Measurements from ENCODE around the gene LHFPL6.

Gene LHFPL6

DNA sequence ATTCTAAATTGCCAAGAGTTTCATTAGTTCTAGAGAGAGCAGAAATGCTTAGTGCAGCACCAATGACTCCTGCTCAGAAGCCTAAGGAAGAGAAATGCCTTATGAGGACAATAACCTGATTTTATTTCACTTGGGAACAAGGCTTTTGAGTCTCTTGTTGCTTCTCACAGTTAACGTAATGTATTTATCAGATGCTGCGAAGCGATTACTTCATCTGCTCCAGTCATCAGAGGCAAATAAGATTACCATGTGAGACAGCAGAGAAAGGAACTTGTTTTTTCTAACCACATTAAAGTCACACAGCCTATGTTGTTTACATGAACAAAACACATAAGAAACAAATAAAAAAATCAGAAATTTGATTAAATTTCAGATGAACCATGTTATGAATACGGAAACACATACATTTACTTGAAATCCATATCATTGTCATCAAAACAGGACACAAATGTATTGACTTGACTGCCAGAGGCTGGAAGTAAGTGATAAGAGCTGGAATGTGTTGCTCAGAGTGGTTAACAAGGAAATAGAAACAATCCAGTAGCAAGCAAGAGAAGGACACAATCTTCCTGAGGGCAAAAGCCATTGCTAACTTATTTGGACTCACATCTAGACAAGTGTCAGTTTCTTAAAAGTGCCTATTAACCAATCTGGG, 147.3 kb downstream of the LHFPL6 start:
- DNase-seq = no peak

DNA sequence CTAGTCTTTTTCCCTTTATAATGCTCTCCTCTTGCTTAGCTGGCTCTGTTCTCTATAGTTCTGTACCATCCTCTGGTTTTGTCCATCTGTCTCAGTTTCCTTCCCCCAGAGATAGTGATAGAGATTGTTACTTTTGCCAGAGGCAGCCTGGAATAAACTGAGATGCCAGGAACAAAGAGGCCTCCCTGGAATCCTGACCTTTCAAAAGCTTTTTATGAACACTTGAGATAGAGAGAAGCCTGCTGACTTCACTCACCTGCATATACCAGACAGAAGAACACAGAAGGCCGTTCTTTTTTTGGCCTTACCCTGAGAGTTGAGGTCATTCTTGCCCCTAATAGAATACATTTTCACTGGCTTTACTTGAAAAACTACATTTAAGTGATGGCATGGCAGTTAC, 150.2 kb downstream of the LHFPL6 start:
- no peak for DNase-seq

DNA sequence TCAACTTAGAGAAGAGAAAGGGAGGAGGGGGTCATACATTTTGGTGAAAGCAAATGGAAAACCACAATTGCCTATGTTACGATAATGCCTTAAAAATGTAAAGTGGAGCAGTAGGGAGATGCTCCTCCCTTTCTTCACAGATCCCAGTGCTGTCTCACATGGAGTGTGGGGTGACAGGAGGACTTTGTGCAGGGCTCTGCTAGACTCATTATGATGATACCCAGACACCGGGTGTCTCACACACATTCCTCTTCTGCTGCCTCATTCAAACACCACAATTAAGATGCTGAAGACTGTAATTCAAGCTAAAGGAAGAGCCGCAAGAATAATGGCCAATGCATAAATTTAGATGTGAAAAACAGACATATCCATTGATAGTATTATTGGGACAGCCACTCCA, 150.6 kb downstream of the LHFPL6 start:
- DNase-seq = no peak

DNA sequence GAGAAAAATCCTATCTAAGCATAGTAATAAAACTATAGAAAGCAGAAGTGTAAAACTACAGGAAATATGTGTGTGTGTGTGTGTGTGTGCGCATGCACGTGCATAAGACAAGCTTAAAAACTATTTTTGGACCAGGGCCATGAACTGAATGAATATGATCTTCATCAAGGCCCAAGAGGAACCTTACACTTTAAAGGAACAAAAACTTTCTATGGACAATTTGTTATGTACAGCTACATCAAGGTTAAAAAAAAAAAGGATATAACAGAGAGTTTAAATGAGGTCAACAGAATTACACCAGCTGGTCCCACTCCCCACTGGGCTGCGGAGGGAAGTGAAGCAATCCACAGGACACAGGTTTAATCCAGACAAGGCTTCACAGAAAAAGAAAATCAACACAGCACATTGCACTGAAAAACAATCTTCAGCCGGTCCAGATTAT, 151.1 kb downstream of the LHFPL6 start:
- DNase-seq = no peak

DNA sequence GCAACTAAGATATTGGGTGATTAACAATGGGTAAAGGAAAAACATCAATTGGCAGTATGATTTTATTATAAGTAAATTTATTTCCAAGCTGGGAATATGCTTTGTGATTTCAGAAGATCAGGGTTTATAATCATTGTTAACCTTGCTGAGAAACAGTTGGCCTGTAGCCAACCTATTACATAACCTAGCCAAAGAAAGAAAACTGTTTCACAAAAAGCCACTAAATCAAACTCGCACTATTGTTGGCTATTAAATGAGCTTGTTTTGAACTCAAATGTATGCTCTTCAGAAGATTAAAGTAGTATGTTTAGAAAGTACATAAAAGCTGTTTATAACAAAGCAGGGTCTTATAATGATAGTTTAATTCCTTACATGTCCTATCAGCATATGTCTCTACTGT, 151.7 kb downstream of the LHFPL6 start:
- no peak for DNase-seq

DNA sequence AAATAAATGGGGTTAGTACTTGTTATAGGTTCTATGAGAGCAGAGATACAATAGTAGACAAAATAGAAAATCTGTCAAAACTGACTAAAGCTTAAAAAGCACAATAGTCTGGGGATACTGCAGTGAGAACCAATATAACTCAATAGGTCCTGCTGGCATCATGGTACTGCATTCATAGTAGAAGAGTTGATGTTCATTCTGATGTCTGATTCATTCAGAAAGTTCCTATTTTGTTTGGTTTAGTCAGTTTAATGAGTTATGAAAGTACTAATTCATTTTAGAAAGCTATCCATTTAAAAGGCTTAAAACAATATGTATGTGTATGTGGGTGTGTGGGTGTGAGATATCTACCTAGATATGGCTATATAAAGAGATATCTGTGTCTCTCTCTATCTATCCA, 152.8 kb downstream of the LHFPL6 start:
- DNase-seq = no peak

DNA sequence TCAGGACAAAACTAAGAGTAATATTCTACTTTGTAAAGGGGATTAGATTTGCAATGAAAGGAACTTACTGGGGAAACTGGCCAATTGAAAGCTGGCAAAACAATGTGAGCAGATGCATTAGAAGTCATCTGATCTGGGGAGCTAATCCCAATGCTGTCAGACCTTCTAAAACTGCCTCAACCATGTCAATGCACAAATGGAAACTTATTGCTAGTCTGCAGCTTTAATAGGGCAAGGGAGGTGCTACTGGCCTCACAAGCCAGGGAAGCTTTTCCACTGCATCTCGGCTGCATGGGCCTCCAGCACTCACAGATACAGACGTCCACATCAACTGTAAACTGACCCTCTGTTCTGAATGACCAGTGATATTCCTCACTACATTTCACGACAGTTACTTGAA, 154.2 kb downstream of the LHFPL6 start:
- DNase-seq = no peak

DNA sequence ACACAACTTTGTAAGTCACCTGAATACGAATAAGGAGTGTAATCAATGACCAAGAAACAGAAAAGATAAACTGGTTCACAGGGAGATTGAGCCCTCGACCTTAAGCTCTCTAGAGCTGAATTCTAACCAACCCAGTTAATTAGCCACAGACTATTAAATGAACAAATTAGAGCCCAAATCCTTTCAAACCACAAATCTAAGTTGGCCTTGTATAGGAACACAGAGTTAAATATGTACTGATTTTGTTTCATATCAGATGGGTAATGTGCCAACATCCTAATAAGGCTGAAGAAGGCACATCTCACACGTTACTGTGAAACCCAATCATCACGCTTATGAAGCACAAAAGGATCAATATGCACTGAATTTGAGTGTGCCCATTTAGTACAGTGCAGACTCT, 156.1 kb downstream of the LHFPL6 start:
- no peak for DNase-seq

DNA sequence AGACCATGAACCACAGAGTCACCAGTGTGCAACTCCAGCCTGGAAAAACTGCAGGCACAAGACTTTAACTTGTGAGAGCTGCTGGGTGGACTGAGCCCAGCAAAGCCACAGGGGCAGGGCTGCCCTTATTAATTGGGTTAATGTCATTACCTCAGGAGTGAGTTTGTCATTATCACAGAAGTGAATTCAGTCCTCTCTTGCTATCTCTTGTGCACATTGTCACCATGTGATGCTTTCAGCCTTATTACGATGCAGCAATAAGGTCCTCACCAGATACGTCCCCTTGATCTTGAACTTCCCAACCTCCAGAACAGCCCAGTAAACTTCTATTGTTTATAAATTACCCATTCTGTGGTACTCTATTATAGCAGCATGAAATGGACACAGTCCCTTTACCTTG, 158.1 kb downstream of the LHFPL6 start:
- DNase-seq = no peak

DNA sequence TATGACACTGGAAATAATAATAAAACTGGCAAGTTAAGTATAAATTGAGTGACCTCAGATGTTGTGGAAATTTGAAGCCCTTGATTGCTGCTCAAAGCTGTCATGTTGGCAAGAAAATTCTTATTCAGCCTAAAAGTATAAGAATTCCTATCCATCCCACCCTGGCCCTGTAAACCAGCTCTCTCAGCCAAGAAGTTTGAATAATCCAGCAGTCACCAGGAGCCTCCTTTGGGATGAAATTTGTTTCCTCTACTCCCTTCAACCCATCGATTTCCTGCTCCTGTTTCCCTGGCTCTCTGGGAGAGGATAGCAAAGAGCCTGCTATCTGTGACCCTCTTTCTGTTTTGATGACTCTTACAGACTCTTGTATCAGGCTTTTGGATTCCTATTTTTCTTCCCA, 169.3 kb downstream of the LHFPL6 start:
- DNase-seq = no peak

DNA sequence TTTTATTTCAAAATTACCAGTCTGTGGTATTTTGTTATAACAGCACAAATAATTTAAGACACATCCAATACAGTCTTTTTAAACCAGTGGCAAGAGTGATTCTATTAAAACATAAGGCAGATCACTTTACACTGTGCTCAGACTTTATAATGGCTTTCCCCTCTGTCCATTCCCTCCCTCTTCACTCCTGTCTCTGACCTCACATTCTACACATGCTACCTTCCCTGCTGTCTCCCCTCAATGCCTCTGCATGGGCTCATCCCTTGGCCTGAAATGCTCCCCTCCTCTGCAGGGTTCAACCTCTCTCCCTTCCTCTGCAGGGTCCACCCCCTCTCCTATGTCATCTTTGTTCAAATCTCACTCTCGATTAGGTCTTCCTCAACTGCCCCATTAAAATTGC, 170.8 kb downstream of the LHFPL6 start:
- DNase-seq = no peak

DNA sequence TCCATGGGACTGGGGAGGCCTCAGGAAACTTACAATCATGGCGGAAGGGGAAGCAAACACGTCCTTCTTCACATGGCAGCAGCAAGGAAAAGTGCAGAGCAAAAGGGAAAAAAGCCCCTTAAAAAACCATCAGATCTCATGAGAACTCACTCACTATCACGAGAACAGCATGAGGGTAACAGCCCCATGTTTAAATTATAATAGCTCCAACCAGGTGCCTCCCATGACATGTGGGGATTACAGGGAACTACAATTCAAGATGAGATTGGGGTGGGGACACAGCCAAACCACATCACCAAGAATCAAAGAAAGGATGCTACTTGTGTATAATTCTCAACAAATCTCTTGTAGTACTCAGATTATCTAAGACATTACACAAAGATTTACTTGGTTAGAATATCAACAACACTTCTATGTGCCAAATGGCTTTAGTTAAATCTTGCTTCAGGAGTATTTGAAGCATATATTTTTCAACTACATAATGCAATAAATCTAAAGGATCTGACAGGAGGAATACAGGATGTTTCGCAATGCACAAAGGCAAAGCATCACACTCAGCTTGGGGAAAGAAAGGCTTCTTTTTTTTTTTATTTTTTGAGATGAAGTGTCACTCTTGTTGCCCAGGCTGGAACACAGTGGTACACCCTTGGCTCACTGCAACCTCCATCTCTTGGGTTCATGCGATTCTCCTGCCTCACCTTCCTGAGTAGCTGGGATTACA, 180.0 kb downstream of the LHFPL6 start:
- DNase-seq = no peak

DNA sequence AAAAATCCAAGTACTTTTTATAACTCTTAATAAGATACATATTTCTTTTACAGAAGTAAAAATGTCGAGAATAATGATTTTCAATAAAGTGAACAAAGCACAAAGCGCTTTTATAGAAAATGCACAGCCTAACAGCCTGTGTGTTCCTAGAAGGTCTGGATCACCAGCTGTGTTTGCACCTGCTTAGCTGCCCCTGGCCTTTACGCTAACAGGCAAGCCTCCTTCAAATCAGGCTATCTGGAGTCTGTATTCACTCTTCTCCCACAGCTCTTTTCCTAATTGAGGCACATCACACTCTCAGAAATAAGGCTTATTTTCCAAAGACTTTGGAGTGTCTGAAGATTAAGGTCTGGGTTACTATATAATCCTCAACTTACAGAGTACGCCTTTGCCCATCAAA, 183.1 kb downstream of the LHFPL6 start:
- no peak for DNase-seq

DNA sequence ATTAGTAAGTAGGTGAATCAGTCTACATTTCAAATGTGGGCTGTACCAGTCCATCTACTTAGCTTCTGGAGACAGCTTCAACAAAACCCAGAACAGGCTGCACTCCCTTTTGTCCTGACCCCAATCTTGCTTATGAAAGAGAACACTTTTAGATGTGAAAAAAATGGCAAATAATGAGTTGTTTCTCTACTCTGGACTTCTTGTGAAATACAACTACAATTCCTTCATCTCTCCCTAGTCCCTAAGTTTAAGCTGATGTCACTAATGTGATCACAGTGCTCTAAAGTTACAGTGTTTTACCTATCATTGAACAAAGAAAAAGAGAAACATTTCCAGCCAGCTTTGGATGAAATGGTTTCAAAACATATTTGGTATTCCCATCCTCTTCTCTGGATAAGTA, 183.9 kb downstream of the LHFPL6 start:
- no peak for DNase-seq

DNA sequence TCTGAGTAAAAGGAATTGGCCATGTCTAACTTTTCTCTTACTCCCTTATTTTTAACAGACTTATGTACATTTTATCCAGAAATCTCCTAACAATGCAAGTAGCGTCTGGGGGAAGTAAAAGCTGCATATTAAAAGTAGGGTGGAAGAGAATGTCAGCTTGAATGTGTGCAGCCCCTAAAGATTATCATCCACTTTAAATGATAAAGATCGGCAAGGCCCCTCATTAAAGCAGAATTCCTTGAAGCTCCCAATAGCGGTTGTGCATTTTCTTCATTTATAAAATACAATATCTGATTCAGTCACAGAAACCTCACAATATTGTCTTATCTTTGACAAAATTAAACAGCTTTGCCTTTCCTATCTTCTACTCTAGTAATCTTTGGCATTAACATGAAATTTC, 184.6 kb downstream of the LHFPL6 start:
- DNase-seq = no peak

DNA sequence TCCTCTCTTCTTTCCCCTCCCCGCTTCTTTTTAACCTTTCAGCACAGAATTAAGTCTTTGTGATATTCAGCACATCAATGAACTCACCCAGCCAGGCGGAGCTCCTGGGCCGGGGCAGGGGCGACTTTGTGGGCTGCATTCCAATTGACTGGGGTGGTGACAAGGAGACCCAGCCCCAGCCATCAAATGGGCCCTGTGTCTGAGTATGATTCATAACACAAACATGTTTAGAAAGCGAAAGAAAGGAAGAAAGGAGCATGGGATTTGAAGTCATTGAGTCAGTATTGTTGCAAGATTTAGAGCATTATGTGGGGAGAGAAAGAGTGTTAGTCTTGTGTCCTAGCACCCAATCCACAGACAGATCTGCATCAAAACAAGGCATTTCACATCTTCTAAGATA, 185.3 kb downstream of the LHFPL6 start:
- DNase-seq = no peak

DNA sequence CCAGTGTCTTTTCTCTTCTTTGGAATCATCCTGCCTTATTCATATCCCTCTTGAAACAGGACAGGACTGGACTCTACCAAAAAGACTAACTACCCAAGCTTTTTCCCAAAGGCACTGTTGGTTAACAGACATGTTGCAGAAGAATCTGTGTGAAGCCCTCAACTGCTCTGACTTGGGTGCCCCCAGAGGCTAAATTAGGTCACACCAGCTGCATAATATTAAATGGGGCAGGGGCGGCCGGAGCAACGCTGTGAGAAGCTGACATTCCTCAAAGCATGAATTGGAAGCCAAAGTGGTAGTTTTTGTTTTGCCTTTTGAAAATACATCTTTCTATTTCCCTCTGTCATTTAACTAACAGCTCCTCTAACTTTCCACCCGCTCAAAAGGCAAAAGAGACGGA, 185.9 kb downstream of the LHFPL6 start:
- no peak for DNase-seq

DNA sequence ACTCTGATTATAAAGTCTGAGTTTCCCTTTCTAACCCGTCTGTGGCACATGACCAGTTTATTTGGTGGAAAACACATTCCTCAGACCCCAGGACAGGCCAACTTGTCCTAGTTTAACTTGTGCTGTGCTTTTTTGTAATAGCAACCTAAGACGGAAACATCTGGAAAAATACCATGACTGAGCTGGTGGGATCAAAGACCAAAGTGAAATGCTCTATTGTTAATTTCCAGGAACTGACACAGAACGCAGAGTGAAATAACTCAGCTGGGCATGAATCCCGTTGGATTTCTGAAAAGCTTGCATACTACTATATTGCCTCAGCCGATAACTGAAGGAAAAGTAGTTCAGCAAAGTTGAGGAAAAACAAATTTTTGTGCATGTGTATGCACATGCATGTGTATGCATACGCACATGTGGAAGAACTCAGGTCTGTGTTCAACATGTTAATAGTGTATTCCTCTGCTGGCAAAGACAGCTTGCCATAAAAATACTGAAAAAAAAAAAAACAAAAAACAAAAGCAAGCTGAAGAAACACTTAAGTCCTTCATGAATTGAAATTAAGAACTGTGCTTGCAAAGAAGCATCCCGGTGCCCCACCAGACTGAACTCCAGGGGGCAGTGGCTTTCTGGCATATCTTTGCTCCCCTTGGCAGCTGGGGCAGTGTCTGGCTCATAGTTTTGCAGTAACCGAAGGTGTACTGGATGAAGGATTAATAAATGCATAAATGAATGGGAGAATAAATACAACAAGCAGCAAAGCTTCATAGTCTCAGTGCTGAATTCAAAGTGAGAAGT, 187.8 kb downstream of the LHFPL6 start:
- DNase-seq = peak; percentile 13

DNA sequence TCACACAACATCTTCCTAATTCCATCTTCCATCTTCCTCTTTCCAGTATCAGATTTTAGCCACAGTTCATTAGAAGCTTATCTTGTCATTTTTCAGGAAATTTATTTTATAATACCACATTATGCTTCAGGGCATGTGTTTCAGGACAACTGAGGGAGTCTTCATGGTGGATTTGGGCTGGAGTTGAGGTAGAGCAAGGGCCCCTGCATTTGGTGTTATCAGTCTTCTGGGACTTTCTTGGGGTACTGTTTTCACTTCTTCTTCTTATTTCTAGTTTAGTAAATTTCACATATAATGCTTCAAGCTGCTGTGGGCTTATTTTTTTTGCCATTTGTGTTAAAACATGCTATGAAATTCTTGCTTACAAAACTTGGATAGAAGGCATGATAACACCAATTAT, 188.7 kb downstream of the LHFPL6 start:
- no peak for DNase-seq

DNA sequence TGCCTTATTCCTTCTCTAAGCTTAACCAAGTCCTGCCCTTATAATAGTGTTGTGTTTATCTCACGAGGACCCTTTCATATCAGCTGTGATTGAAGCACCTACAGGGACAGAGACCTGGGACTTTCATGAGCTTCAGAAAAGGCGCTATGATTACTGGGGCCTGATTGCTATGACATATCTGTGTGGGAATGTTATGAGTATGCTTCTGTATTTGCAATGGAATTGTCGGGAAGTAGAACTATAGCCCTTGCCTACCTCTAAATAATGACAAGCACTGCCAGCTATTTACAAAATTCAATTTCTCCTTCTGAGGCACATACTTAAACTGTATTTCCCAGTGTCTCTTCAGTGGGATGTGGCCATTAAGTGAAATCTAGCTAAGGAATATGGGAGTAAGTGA, 191.5 kb downstream of the LHFPL6 start:
- no peak for DNase-seq

DNA sequence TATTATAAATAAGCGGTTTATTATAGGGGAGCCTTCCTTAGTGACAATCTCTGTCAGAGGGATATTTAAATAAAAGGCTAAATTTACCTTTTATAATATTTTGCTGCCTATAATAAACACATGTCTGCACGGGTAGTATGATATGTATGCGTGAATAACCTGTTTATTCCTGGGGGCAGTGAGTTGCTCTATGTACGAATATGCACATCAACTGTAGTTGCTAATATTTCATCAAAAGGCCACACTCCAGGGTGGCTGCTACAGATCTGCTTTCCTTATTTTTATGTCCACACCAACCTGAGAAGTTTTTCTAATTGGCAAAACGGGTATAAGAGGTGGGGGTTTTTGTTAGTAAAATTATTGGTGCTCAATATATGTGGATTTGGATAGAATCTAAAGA, 192.0 kb downstream of the LHFPL6 start:
- no peak for DNase-seq

DNA sequence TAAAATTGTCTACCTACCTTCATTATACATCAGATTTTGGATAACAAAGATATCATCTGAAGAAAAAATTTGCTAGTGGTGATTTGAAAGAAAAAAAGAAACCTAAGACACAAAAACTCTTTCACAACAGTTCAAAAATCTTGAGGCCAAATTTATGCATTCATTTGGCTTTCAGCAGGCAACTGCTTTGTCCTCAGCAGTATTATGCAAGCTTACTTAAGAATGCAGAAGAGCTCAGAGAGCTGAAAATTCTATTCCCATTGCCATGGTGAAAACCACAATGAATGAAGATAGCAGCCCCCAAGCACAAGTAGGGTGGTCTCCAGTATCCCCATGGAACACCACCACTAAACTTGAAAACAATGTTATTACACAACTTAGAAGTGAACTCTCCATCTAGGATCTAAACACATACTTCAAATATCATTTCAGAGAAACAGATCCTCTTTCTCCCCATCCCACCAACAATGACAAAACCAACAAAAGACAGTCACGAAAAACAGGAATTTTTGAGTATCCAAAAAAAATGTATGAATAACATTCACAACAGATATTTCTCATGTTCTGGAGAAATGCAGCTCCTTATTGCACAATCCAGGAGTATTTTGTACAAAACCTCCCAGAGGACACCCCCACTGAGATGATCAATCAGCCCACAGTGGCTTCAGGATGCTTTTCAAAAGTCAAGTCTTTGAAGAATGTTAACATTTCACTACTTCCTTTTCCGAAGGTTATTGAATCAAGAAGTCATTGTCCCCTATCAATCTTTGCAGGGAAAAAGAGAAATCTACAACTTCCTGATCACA, 192.7 kb downstream of the LHFPL6 start:
- no peak for DNase-seq

DNA sequence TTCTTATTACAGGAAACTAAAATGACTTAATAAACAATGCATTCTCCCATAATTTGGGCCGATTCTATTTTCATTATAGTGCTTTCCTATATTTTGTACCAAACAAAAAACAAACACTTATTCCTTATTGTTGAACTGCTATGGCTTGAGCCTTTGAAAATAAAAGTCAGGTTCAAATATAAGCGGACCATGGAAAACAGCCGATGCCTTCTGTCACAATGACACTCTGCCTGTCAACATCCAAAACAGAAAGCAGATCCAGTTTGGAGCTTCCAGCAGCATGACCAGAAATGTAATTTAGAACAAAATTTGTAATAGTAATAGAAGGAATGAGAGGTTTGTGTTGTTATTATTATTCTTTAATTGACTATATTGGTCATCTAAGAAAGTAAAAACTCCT, 194.5 kb downstream of the LHFPL6 start:
- no peak for DNase-seq
